HepG2 (cell line): ENCODE data around the gene SNRPB2. TPM values are rescaled to one million over a fixed set of nuclear protein-coding genes. Genes with fewer than 3 reads are reported as not detected.

Experiments used
- BORCS8-MEF2B ChIP-seq: sonication (generic); formaldehyde crosslinking; IDR thresholded peaks from 2 replicates; pipeline ENCODE4 v1.8.0; 2022; ENCODE audit warnings: mild to moderate bottlenecking, missing genetic modification reagents
- ELF3 ChIP-seq: IDR thresholded peaks from 2 replicates; pipeline ENCODE4 v1.6.1; 2016; ENCODE audit warnings: missing genetic modification reagents, missing compliant biosample characterization
- FOSL1 ChIP-seq: sonication (generic); formaldehyde crosslinking; IDR thresholded peaks from 2 replicates; pipeline ENCODE4 v1.9.0; 2021; ENCODE audit warnings: missing genetic modification reagents, borderline replicate concordance
- FOXC1 ChIP-seq: sonication (generic); formaldehyde crosslinking; IDR thresholded peaks from 2 replicates; pipeline ENCODE4 v1.8.0; 2022; ENCODE audit warnings: mild to moderate bottlenecking, missing genetic modification reagents, borderline replicate concordance
- FOXJ3 ChIP-seq: sonication (generic); formaldehyde crosslinking; IDR thresholded peaks from 2 replicates; pipeline ENCODE4 v1.4.0; 2020; ENCODE audit warnings: missing genetic modification reagents, mild to moderate bottlenecking, borderline replicate concordance
- MED13 ChIP-seq: sonication (generic); formaldehyde crosslinking; IDR thresholded peaks from 2 replicates; pipeline ENCODE4 v1.5.0; 2020; ENCODE audit warnings: missing genetic modification reagents
- NBN ChIP-seq: fragments of 450-650 bp; conservative IDR thresholded peaks from 2 replicates; pipeline ENCODE4 v1.6.1; 2017
- RBAK ChIP-seq: sonication (generic); formaldehyde crosslinking; IDR thresholded peaks from 2 replicates; pipeline ENCODE4 v1.5.1; 2020; ENCODE audit warnings: mild to moderate bottlenecking, missing genetic modification reagents
- REPIN1 ChIP-seq: sonication (generic); formaldehyde crosslinking; IDR thresholded peaks from 2 replicates; pipeline ENCODE4 v1.8.0; 2022; ENCODE audit warnings: missing genetic modification reagents, low read depth, mild to moderate bottlenecking, borderline replicate concordance
- TEAD3 ChIP-seq: optimal IDR thresholded peaks from 2 replicates; pipeline ENCODE3; 2016; ENCODE audit warnings: borderline replicate concordance
- ZFP36 ChIP-seq: fragments of 150-350 bp; IDR thresholded peaks from 2 replicates; pipeline ENCODE4 v1.6.1; 2018; ENCODE audit warnings: borderline replicate concordance, low read length, low read depth; ENCODE audit not compliant: partially characterized antibody
- ZFP36L1 ChIP-seq: sonication (generic); formaldehyde crosslinking; IDR thresholded peaks from 2 replicates; pipeline ENCODE4 v1.8.0; 2022; ENCODE audit warnings: mild to moderate bottlenecking, missing genetic modification reagents, moderate library complexity
- ZNF326 ChIP-seq: sonication (generic); formaldehyde crosslinking; IDR thresholded peaks from 2 replicates; pipeline ENCODE4 v1.4.0; 2020; ENCODE audit warnings: missing genetic modification reagents, borderline replicate concordance
- ZNF660 ChIP-seq: sonication (generic); formaldehyde crosslinking; IDR thresholded peaks from 2 replicates; pipeline ENCODE4 v1.5.1; 2020; ENCODE audit warnings: mild to moderate bottlenecking, low read depth, missing genetic modification reagents, borderline replicate concordance
- ZNF674 ChIP-seq: sonication (generic); formaldehyde crosslinking; IDR thresholded peaks from 2 replicates; pipeline ENCODE4 v1.5.0; 2020; ENCODE audit warnings: low read depth, mild to moderate bottlenecking, missing genetic modification reagents
- ZSCAN30 ChIP-seq: sonication (generic); formaldehyde crosslinking; IDR thresholded peaks from 2 replicates; pipeline ENCODE4 v1.5.0; 2020; ENCODE audit warnings: mild to moderate bottlenecking, missing genetic modification reagents
- polyA plus RNA-seq, 8 experiments: library from polyadenylated mRNA; depleted of rRNA in 3 of 8; stranded (reverse) in 7 of 8; unstranded in 1 of 8; fragments of >200 nt; fragmentation: Illumina TruSeq in 4 of 8; extraction: Trizol in 4 of 8; gene quantifications; 2 replicates each; pipeline versions ENCODE4 v1.2.1 to v1.2.3, GENCODE V29; 2011 to 2016; ENCODE audit warnings: low read depth in 4 of 8, missing spikeins in 1 of 8, mixed read lengths in 1 of 8; ENCODE audit not compliant: insufficient read depth in 1 of 8
- total RNA-seq, 5 experiments: library from RNA; depleted of rRNA; stranded (reverse); fragments of >200 nt; fragmentation: Illumina TruSeq; extraction: Trizol; gene quantifications; 2 replicates each; pipeline ENCODE4 v1.2.3, GENCODE V29; 2016; ENCODE audit warnings: low read depth in 1 of 5
- TF ChIP-seq, protein P1 (sequence below): sonication (generic); formaldehyde crosslinking; IDR thresholded peaks from 2 replicates; pipeline ENCODE4 v1.4.0; 2020; ENCODE audit warnings: missing genetic modification reagents
- TF ChIP-seq, protein P2 (sequence below): sonication (generic); formaldehyde crosslinking; IDR thresholded peaks from 2 replicates; pipeline ENCODE4 v1.8.1; 2023; ENCODE audit warnings: mild to moderate bottlenecking, inconsistent platforms, moderate library complexity, missing genetic modification reagents, borderline replicate concordance
- TF ChIP-seq, protein P3 (sequence below): sonication (generic); formaldehyde crosslinking; IDR thresholded peaks from 2 replicates; pipeline ENCODE4 v1.5.1; 2020; ENCODE audit warnings: mild to moderate bottlenecking, missing genetic modification reagents
- TF ChIP-seq, protein P4 (sequence below): IDR thresholded peaks from 2 replicates; pipeline ENCODE4 v1.6.1; 2016; ENCODE audit warnings: missing compliant biosample characterization, missing genetic modification reagents, borderline replicate concordance

Gene SNRPB2
- total and polyA plus RNA-seq, 2 of the 13 experiments (the other 11 are each of a cell fraction or from before 2014, with no cell fraction given): 107 to 204 TPM

DNA sequence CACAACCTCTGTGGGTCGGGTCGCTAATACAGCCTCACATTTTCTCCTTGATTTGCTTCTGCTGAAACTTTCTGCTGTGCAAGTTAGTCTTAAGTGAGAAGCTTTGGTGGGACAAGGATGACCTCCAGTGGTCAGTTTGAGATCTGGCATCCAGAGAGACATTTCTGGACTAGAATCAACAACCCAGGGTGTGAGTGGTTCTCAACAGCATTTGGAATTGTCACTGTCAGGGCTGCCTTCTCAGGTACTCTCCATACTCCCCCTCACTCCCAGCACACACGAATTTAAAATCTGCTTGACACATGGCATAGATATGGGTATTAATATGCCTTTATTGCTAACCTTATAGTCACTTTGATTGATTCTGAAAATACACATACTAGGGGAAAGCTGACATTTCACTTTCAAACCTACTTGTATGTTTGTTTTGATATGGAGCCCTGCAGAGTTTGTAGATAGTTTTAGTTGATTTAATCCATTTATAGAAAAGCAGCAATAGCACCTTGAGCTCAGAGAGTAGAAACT lies 31.5 kb downstream of the SNRPB2 start (continued):
- TF ChIP-seq, protein P1, sequence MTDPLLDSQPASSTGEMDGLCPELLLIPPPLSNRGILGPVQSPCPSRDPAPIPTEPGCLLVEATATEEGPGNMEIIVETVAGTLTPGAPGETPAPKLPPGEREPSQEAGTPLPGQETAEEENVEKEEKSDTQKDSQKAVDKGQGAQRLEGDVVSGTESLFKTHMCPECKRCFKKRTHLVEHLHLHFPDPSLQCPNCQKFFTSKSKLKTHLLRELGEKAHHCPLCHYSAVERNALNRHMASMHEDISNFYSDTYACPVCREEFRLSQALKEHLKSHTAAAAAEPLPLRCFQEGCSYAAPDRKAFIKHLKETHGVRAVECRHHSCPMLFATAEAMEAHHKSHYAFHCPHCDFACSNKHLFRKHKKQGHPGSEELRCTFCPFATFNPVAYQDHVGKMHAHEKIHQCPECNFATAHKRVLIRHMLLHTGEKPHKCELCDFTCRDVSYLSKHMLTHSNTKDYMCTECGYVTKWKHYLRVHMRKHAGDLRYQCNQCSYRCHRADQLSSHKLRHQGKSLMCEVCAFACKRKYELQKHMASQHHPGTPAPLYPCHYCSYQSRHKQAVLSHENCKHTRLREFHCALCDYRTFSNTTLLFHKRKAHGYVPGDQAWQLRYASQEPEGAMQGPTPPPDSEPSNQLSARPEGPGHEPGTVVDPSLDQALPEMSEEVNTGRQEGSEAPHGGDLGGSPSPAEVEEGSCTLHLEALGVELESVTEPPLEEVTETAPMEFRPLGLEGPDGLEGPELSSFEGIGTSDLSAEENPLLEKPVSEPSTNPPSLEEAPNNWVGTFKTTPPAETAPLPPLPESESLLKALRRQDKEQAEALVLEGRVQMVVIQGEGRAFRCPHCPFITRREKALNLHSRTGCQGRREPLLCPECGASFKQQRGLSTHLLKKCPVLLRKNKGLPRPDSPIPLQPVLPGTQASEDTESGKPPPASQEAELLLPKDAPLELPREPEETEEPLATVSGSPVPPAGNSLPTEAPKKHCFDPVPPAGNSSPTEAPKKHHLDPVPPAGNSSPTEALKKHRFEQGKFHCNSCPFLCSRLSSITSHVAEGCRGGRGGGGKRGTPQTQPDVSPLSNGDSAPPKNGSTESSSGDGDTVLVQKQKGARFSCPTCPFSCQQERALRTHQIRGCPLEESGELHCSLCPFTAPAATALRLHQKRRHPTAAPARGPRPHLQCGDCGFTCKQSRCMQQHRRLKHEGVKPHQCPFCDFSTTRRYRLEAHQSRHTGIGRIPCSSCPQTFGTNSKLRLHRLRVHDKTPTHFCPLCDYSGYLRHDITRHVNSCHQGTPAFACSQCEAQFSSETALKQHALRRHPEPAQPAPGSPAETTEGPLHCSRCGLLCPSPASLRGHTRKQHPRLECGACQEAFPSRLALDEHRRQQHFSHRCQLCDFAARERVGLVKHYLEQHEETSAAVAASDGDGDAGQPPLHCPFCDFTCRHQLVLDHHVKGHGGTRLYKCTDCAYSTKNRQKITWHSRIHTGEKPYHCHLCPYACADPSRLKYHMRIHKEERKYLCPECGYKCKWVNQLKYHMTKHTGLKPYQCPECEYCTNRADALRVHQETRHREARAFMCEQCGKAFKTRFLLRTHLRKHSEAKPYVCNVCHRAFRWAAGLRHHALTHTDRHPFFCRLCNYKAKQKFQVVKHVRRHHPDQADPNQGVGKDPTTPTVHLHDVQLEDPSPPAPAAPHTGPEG (CRISPR knock-in tag): no peak
- no peak for TF ChIP-seq ZFP36
- no peak for TF ChIP-seq ZFP36L1 (CRISPR knock-in tag)
- TF ChIP-seq MED13 (CRISPR knock-in tag): no peak
- TF ChIP-seq FOSL1 (CRISPR knock-in tag): no peak
- TF ChIP-seq BORCS8-MEF2B (CRISPR knock-in tag): no peak
- no peak for TF ChIP-seq REPIN1 (CRISPR knock-in tag)
- TF ChIP-seq TEAD3 (CRISPR knock-in tag): peak; percentile 78
- TF ChIP-seq ELF3 (CRISPR knock-in tag): 0 out of 2 replicates have a peak, but pooled peaks have one; percentile 17
- no peak for TF ChIP-seq ZSCAN30 (CRISPR knock-in tag)
- TF ChIP-seq ZNF674 (CRISPR knock-in tag): no peak
- no peak for TF ChIP-seq RBAK
- no peak for TF ChIP-seq ZNF660 (CRISPR knock-in tag)
- TF ChIP-seq FOXC1 (CRISPR knock-in tag): no peak
- TF ChIP-seq, protein P2, sequence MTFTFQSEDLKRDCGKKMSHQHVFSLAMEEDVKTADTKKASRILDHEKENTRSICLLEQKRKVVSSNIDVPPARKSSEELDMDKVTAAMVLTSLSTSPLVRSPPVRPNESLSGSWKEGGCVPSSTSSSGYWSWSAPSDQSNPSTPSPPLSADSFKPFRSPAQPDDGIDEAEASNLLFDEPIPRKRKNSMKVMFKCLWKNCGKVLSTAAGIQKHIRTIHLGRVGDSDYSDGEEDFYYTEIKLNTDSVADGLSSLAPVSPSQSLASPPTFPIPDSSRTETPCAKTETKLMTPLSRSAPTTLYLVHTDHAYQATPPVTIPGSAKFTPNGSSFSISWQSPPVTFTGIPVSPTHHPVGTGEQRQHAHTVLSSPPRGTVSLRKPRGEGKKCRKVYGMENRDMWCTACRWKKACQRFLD: no peak
- TF ChIP-seq, protein P3, sequence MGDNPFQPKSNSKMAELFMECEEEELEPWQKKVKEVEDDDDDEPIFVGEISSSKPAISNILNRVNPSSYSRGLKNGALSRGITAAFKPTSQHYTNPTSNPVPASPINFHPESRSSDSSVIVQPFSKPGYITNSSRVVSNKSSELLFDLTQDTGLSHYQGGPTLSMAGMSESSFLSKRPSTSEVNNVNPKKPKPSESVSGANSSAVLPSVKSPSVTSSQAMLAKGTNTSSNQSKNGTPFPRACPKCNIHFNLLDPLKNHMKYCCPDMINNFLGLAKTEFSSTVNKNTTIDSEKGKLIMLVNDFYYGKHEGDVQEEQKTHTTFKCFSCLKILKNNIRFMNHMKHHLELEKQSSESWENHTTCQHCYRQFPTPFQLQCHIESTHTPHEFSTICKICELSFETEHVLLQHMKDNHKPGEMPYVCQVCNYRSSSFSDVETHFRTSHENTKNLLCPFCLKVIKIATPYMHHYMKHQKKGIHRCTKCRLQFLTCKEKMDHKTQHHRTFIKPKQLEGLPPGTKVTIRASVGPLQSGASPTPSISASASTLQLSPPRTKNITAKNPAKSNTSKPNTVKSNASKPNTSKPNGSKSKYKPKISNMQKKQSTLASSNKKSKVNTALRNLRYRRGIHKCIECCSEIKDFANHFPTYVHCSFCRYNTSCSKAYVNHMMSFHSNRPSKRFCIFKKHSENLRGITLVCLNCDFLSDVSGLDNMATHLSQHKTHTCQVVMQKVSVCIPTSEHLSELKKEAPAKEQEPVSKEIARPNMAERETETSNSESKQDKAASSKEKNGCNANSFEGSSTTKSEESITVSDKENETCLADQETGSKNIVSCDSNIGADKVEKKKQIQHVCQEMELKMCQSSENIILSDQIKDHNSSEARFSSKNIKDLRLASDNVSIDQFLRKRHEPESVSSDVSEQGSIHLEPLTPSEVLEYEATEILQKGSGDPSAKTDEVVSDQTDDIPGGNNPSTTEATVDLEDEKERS: no peak
- no peak for TF ChIP-seq ZNF326 (CRISPR knock-in tag)
- no peak for TF ChIP-seq NBN
- TF ChIP-seq, protein P4, sequence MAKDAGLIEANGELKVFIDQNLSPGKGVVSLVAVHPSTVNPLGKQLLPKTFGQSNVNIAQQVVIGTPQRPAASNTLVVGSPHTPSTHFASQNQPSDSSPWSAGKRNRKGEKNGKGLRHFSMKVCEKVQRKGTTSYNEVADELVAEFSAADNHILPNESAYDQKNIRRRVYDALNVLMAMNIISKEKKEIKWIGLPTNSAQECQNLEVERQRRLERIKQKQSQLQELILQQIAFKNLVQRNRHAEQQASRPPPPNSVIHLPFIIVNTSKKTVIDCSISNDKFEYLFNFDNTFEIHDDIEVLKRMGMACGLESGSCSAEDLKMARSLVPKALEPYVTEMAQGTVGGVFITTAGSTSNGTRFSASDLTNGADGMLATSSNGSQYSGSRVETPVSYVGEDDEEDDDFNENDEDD (CRISPR knock-in tag): no peak
- TF ChIP-seq FOXJ3 (CRISPR knock-in tag): no peak
